Astrocyte of the cerebellum (primary cell): Measurements from ENCODE around the gene SLC22A23.

Experiments used
- DNase-seq: peaks from one replicate; pipeline ENCODE4 v3.0.0-alpha.2; 2011; ENCODE audit warnings: low read depth
- H3K4me3 ChIP-seq: 2 replicates; pipeline ENCODE4 v1.5.1; 2011; ENCODE audit warnings: mild to moderate bottlenecking, low read depth, low read length, moderate library complexity
- CTCF ChIP-seq: IDR thresholded peaks from 2 replicates; pipeline ENCODE4 v1.5.1; 2012; ENCODE audit warnings: low read length, low read depth, moderate library complexity, mild to moderate bottlenecking; ENCODE audit errors: missing control alignments
- in situ Hi-C: cut with HindIII; loops from 2 replicates; pipeline ENCODE4 v1.10.0; 2017; ENCODE audit warnings: low sequenced_read_pairs

Gene SLC22A23

GRCh38 chr6:3252861-3253596, 203.8 kb downstream of the SLC22A23 start:
- DNase-seq = no peak
- TF ChIP-seq CTCF = no peak
- in situ Hi-C loops = no loop called here

GRCh38 chr6:3252369-3252768, 204.5 kb downstream of the SLC22A23 start:
- H3K4me3 ChIP-seq = no peak overlapping the region
- no peak for DNase-seq
- in situ Hi-C loops = no loop called here
- TF ChIP-seq CTCF = no peak

More at GRCh38 chr6:3252861-3253596, 203.8 kb downstream of the SLC22A23 start:
- no peak overlapping the region for H3K4me3 ChIP-seq

- in situ Hi-C loops = no loop called here
- no peak overlapping the region for H3K4me3 ChIP-seq
- DNase-seq = peak; percentile 64
- peak; percentile 97 for TF ChIP-seq CTCF
These were observed 205.2 kb downstream of the SLC22A23 start for GRCh38 chr6:3251462-3252314.

GRCh38 chr6:3250231-3250675, 206.6 kb downstream of the SLC22A23 start:
- DNase-seq = no peak
- no peak for TF ChIP-seq CTCF
- H3K4me3 ChIP-seq = no peak overlapping the region
- in situ Hi-C loops = no loop called here

GRCh38 chr6:3249821-3250220, 207.0 kb downstream of the SLC22A23 start:
- DNase-seq = no peak
- TF ChIP-seq CTCF = no peak
- in situ Hi-C loops = no loop called here
- no peak overlapping the region for H3K4me3 ChIP-seq

GRCh38 chr6:3247255-3248146, 209.3 kb downstream of the SLC22A23 start:
- peak overlapping the region; percentile 27 for H3K4me3 ChIP-seq
- in situ Hi-C loops = no loop called here
- DNase-seq = peak; percentile 84
- no peak for TF ChIP-seq CTCF
